Stimulated activated CD8-positive, alpha-beta memory T cell treated with anti-CD3 and anti-CD28 coated beads, Interleukin-7, amount 100 ng/mL, for 48 hours (primary cell): ENCODE results near the gene AFF3.
"Not testable (repeated sequence)": the region's sequence is repeated elsewhere in the genome, so short reads cannot be mapped to it uniquely, and the experiment has no call there.

ENCODE experiments used
- DNase-seq, 2 donors: peaks; one replicate each; pipeline ENCODE4 v3.0.0-alpha.2; 2020; ENCODE audit warnings: low read depth in 1 of 2; ENCODE audit errors: extremely low read depth in 1 of 2

The AFF3 gene

GRCh38 chr2:99977966-99978365 lies 164.4 kb downstream of the AFF3 start:
- DNase-seq, result no peak

DNA sequence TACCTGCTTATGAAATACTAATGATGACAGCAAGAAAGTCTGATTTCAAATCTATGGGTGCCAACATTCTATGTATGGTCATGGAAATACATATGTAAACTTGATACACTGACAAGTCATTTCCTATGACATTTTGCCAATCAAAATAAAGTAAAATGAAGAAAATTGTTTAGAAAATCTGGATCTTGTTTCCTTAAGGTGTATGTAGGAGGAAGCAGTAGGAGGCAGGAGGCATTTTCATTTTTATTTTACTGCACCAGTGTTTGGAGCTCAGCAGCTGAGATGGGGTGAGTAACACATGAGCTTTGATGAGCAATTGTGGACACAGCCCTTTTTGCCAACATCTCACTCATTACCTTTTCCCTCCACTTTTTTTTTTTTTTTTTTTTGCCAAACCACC lies 167.0 kb downstream of the AFF3 start:
- DNase-seq, result no peak

DNA sequence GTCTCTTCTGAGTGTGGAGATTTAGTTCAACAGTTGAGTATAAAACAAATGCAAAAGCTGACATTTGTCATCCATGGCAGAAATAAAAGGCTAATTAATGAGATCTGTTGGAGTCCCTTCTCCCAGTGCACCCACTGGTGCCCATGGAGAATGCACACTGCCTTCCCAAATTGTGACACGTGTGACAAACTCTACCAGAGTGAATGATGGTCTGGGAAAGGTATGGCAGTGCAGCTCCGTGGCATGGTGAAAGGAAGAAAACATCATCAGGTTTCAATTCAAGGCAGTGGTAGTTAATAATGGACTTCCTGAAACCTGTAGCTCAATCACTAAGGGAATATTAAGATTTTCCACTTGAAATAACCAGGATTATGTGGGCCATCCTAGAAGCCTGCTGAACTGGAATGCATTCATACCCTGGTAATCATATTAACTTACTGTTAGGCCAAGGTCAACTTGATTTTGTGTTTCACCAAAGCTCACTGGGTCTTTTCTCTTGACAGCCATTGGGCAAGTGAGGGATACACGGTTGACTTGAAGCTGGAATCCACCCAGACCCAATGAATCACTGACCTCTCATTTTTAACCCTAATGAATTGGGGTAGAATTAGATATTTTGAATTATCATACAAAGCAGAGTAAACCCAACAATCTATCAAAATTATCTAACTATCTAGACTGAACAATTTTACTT lies 167.6 kb downstream of the AFF3 start:
- no peak for DNase-seq

- DNase-seq, result peak in 1 of 2 donors; percentile 7
These were observed 168.1 kb downstream of the AFF3 start for GRCh38 chr2:99974275-99974674.

DNA sequence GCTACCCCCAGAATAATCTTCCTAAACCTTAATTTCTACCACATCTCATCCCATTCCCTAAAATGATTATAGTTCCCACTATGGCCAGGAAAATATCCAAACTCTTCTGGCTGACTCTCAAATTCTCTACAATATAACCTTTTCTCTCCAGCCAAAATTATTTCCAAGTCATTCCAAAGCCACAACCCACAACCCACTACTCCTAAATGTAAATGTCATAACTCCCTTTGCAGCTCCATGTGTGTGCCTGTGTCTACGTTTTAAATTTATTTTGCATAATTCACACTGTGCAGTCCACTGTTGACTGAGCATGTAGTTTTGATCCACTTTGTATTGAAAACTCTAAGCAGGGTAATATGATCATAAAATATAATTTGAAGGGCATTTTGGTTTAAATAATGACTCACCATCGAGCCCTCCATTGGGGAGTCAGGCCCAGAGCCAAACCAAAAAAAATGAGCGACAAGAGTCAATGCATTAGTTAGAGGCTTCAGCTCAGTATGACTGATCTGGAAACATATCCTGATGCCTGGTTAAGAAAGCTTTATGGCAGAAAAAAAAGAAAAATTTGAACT lies 171.0 kb downstream of the AFF3 start:
- no peak for DNase-seq

- DNase-seq, result no peak
These were observed 172.0 kb downstream of the AFF3 start for GRCh38 chr2:99970292-99970868.

GRCh38 chr2:99961196-99961913 lies 181.0 kb downstream of the AFF3 start:
- DNase-seq, result no peak

DNA sequence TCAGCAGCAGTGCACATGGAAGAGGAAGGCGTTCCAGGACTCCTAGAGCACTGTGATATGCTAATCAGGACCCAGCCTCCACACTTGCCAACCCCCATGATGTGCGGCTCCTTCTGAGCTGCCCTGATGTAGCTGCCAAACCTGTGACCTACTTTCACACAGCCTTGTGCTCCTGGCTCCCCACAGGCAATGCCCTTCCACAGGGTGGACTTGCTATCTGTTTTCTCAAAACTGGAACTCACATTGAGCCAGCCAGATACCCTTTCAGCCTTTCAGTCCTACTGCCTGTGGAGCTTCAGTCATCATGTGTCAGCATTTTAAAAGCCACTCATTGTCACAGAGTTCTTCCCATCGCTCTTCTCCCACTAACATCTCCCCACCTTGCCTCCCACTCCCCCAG lies 181.6 kb downstream of the AFF3 start:
- no peak for DNase-seq

GRCh38 chr2:99960291-99960690 lies 182.1 kb downstream of the AFF3 start:
- DNase-seq, result no peak

GRCh38 chr2:99959261-99960014 lies 183.0 kb downstream of the AFF3 start:
- DNase-seq, result no peak

DNA sequence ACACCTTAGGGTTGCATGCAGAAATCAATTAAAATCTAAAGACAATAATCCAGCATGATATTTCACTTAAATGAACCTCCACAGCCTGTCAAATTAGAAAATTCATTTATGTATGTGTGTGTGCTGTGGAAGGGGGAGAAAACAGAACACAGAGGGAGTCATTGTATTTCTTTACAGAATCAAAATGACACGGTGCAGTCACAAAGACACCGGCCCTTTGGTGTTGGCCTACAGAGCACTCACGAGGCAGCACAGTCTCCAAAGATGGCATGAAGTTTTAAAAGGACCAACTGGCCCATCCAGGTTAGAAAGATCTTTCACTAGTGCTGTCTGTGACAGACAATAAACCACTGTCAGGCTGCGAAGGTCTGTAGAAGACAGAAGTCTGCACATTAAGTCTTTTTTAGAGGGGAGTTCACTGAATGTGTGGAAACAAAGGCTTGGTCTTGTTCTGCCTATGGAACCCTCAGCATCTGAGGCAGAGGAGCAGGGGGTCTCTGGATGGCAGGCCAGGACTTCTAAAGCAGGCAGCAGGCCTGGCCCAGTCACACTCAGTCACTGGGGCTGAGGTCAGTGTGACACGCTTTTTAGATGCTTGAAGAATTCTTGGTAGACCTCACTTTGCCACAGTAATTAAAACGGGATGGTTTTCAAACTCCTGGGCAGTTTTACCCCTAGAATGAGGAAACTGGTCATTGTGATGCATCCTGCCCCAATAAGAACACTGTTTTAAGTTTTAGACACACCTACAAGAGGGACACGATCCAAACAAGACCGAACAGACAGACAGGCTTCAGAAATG lies 184.9 kb downstream of the AFF3 start:
- DNase-seq, result no peak

DNA sequence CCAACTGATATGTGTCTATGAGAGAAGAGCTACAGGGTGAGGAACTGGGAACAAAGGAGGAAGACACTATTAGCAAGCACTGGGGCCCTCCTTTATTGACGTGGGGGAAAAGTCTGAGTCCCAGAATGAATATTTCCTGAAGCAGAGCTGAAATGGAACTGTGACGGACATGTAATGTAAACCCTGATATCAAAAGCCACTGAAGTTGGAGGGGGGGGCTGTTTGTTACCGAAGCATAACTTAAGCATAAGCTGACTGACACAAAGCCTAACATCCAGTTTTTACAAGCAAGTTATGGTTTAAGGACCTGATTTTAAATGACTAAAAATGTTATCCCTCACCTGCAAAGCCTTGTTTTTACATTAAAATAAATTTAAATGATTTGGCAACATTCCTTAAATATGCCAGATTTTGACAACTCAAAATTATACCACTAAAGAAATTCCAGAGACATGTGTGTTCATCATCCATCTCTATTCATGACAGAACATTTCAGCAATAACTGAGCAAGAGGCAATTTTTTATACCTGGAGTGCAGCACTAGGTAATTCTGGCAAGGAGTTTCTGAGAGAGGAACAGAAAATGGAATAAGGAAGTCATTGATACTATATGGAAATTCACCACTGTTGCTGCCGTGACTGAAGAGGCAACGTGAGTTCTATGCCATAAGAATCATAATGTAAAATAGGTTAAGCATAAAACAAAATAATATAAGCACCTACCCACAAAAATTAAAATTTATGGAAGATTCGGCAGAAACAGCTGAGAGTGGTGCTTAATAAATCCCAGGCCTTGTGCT lies 186.0 kb downstream of the AFF3 start:
- no peak for DNase-seq

GRCh38 chr2:99953750-99954149 lies 188.6 kb downstream of the AFF3 start:
- no peak for DNase-seq

- DNase-seq, result no peak
These were observed 192.4 kb downstream of the AFF3 start for GRCh38 chr2:99949963-99950362.

DNA sequence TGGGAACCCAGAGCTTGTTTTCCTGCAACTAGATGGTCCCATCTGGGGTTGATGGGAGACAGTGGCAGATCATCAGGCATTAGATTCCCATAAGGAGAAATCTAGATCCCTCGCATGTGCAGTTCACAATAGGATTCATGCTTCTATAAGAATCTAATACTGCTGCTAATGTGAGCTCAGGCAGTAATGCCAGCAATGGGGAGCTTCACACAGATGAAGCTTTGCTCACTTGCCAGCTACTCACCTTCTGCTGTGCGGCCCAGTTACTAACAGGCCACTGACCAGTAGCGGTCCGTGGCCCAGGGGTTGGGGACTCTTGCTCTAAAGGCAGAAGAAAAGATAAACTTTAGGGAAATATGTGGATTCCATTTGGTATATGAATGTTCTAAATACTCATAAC lies 192.9 kb downstream of the AFF3 start:
- DNase-seq, result no peak

DNA sequence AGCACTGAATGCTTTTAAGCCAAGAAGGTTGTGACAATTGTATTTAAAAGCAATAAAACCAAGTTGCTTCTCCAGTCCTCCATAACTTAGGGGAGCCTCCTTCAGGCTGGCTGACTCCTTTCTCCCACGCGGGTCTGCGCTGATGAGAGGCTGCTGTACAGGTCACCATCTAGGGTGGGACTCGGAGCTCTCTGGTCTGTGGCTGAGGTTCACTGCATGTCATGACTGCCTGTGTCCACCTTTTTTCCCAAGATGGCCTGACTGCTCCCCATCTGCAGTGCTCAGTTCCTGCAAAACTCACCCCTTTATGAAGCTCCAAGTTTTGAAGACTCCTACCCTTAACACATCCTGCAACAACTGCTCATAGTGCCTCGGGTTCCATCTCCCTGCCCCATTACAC lies 194.4 kb downstream of the AFF3 start:
- no peak for DNase-seq

- not testable (repeated sequence) for DNase-seq
These were observed 195.0 kb downstream of the AFF3 start for GRCh38 chr2:99947366-99947765.

- DNase-seq, result no peak
These were observed 198.4 kb downstream of the AFF3 start for GRCh38 chr2:99944019-99944418.

DNA sequence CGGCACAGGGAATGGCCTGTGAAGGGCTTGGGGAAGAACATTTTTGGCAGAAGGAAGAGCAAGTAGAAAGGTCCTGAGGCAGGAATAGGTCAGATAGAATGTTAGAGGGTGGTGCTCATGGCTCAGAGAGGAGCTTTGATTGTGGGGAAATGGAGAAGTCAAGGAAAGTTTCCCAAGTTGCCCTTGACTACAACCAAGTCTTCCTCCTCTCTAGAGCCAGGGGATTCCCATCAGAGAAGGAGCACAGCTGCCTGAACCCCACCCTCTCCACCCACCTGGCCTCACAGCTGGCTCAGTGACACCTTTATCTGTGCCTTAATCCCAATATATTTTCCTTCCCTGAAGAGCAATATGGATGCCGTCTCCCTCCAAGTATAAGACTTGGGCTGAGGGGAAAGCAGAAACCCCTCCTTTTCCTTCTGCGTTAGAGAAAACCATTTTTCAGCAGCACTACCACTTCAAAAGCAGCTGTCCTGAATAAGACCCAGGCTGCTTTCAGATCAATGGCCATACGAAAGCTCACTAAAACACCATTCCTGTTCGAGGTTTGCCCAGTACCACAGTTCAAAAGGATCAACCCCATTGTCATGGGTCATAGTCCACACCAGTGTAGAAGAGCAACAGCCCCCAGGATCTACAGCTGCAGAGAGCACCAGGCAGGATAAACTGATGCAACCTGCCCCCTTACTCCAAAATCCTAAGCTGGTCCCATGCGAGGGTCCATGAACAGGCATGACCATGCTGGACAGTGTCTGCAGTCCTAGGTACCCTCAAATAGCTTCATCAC lies 199.6 kb downstream of the AFF3 start:
- DNase-seq, result no peak
